Measurements from ENCODE around the gene WWOX.

WWOX gene

DNA sequence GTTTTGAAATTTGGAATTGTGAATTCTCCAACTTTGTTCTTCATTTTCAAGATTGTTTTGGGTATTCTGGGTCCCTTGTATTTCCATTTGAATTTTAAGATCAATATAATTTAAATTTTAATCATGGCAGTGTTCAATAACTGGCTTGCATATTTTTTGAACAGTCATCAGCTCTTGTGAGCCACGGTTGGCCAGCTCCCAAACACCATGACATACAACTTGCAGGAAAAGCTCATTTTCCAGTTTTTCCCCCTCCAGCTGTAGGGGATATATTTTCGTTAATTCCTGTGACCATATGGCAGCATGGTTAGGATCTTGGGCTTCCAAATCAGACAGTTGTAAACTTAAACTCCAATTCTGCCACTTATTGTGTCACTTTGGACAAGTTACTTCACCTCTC lies 690.1 kb downstream of the WWOX start:
- no peak for DNase-seq (ENCODE audit: low read depth)
- TF ChIP-seq CTCF (IDR thresholded peaks at IDR 0.05; ENCODE audit: control insufficient read depth, insufficient read depth, low read depth, low read length, missing control alignments): no peak
- no peak overlapping the region for H3K4me3 ChIP-seq (ENCODE audit: control insufficient read depth, low read depth, low read length)

- DNase-seq (ENCODE audit: low read depth): no peak
- TF ChIP-seq CTCF (IDR thresholded peaks at IDR 0.05; ENCODE audit: control insufficient read depth, insufficient read depth, low read depth, low read length, missing control alignments): no peak
- H3K4me3 ChIP-seq (ENCODE audit: control insufficient read depth, low read depth, low read length): no peak overlapping the region
Observed at GRCh38 chr16:78791011-78791410, 691.6 kb downstream of the WWOX start.

GRCh38 chr16:78791926-78792325 lies 692.5 kb downstream of the WWOX start:
- DNase-seq (ENCODE audit: low read depth): no peak
- no peak for TF ChIP-seq CTCF (IDR thresholded peaks at IDR 0.05; ENCODE audit: control insufficient read depth, insufficient read depth, low read depth, low read length, missing control alignments)
- no peak overlapping the region for H3K4me3 ChIP-seq (ENCODE audit: control insufficient read depth, low read depth, low read length)

GRCh38 chr16:78792952-78793351 lies 693.5 kb downstream of the WWOX start:
- DNase-seq (ENCODE audit: low read depth): no peak
- no peak for TF ChIP-seq CTCF (IDR thresholded peaks at IDR 0.05; ENCODE audit: control insufficient read depth, insufficient read depth, low read depth, low read length, missing control alignments)
- no peak overlapping the region for H3K4me3 ChIP-seq (ENCODE audit: control insufficient read depth, low read depth, low read length)

- TF ChIP-seq CTCF (IDR thresholded peaks at IDR 0.05; ENCODE audit: control insufficient read depth, insufficient read depth, low read depth, low read length, missing control alignments): no peak
- no peak overlapping the region for H3K4me3 ChIP-seq (ENCODE audit: control insufficient read depth, low read depth, low read length)
- DNase-seq (ENCODE audit: low read depth): no peak
Observed at GRCh38 chr16:78794581-78795250, 695.3 kb downstream of the WWOX start.

DNA sequence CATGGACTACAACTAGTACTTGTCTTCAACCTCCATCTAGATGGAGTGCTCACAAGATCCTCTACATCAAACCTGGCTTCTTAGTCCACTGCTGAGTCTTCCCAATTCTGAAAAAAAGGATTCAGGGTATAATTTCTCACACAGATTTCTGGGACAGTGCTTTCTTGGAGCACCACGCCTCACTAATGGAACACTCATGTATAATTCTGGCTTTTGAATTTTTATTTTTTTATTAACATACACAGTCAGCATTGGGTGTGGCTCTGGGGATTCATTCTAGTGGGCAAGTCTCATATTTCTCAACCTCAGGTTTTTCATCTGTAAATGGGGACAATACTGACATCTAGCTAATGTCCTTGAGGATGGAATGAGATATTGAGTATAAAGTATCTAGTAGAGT lies 696.0 kb downstream of the WWOX start:
- DNase-seq (ENCODE audit: low read depth): no peak
- no peak for TF ChIP-seq CTCF (IDR thresholded peaks at IDR 0.05; ENCODE audit: control insufficient read depth, insufficient read depth, low read depth, low read length, missing control alignments)
- H3K4me3 ChIP-seq (ENCODE audit: control insufficient read depth, low read depth, low read length): no peak overlapping the region
